ENCODE results near the gene TTC34. TPM values are rescaled to one million over a fixed set of nuclear protein-coding genes. Genes with fewer than 3 reads are reported as not detected.

The TTC34 gene
- total RNA-seq, 1 experiment from 2014 or later = 1.3 TPM

DNA sequence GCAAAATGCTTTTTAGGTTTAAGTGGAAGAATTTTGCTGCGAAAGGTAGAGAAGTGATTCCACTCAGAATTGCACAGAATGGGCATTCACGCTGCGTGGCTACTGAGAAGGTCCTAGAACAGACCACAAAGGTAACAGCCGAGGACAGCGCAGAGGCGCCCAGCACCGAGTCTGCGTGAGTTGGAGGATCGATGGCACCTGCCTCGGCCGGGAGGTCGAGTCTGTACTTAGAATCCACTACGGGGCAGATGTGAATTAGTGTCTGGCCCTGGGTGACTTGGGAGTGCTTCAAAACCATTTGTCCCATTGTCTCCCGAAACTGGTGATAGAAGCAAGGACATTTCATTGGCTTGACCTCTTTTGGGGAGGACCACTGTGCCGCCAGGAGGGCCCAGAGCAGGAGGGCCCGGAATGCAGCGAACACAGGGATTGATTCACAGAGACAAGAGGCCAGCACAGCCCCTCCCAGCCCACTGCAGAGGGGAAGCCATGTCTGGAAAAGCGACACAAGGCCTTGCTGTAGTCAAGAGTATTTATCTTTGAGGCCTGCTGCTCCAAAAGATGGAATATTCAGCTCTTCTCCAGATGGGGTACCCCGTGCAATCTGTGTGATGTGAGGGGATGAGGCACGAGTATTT, 35.0 kb upstream of the TTC34 start:
- ATAC-seq (no peak), DNase-seq (ENCODE audit: low read depth, low spot score) (no peak)
- H3K27me3 ChIP-seq (ENCODE audit: insufficient read depth, low read length) = no peaks in the 10 kb centered on the region; the same call in 1 of the 2 replicates
- no peaks in the 10 kb centered on the region for H3K4me1 ChIP-seq (ENCODE audit: control insufficient read depth in 1 of 2, insufficient read depth in 2 of 2, low read length in 2 of 2)
- no peaks in the 10 kb centered on the region for H3K9me2 ChIP-seq (ENCODE audit: insufficient read depth)
- H3K36me3 ChIP-seq (ENCODE audit: control insufficient read depth in 1 of 2, insufficient read depth in 2 of 2, low read length in 2 of 2) = no peaks in the 10 kb centered on the region
- CTCF ChIA-PET = no interaction called here
- no TSS peak for BruUV-seq (replicated peaks)
- no peak overlapping the region for H3K9ac ChIP-seq (ENCODE audit: low read length)
- no peak overlapping the region for H2AFZ ChIP-seq (ENCODE audit: low read depth, low read length, poor library complexity, severe bottlenecking)
- H3K27ac ChIP-seq (ENCODE audit: low read depth, low read length) = no peak overlapping the region
- no peak overlapping the region for H3K4me3 ChIP-seq (replicated peaks in 1 of 2; ENCODE audit: low read depth in 1 of 2, low read length in 2 of 2)
- no peaks in the 10 kb centered on the region for H3K9me3 ChIP-seq (ENCODE audit: control insufficient read depth in 1 of 2, insufficient read depth in 1 of 2, low read depth in 1 of 2, low read length in 2 of 2)
- H4K20me1 ChIP-seq (ENCODE audit: insufficient read depth) = no peaks in the 10 kb centered on the region
- intact Hi-C loops (cut with micrococcal nuclease) = no loop called here
- no peak for TF ChIP-seq RAD21 (IDR thresholded peaks at IDR 0.05; ENCODE audit: low read depth)
- no peak for TF ChIP-seq TCF7L2 (IDR thresholded peaks at IDR 0.05; ENCODE audit: borderline replicate concordance, extremely low read depth, insufficient read depth, insufficient read length)
- TF ChIP-seq, protein P1, sequence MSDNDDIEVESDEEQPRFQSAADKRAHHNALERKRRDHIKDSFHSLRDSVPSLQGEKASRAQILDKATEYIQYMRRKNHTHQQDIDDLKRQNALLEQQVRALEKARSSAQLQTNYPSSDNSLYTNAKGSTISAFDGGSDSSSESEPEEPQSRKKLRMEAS (IDR thresholded peaks at IDR 0.05) = no peak
- no peak for TF ChIP-seq CTCF (IDR thresholded peaks at IDR 0.05 in 2 of 3, conservative IDR thresholded peaks at IDR 0.05 in 1 of 3; ENCODE audit: borderline replicate concordance in 1 of 3, insufficient read depth in 1 of 3, low read depth in 2 of 3, low read length in 2 of 3)
- TF ChIP-seq ATF3 (IDR thresholded peaks at IDR 0.05) = no peak
- no peak for TF ChIP-seq YY1 (IDR thresholded peaks at IDR 0.05; ENCODE audit: extremely low read depth, insufficient replicate concordance, low read depth, low read length)
- TF ChIP-seq POLR2AphosphoS5 (IDR thresholded peaks at IDR 0.05; ENCODE audit: low read depth, low read length) = no peak
- no peak for TF ChIP-seq FOSL1 (IDR thresholded peaks at IDR 0.05; ENCODE audit: low read depth)
- no peak for TF ChIP-seq ZNF274 (IDR thresholded peaks at IDR 0.05; ENCODE audit: low read depth, low read length)
- no peak for TF ChIP-seq CEBPB (IDR thresholded peaks at IDR 0.05; ENCODE audit: low read depth)
- TF ChIP-seq JUND (IDR thresholded peaks at IDR 0.05) = no peak
- TF ChIP-seq SIN3A (IDR thresholded peaks at IDR 0.05; ENCODE audit: low read depth) = no peak
- no peak for TF ChIP-seq SP1 (IDR thresholded peaks at IDR 0.05; ENCODE audit: low read depth)
- no peak for TF ChIP-seq POLR2A (IDR thresholded peaks at IDR 0.05; ENCODE audit: borderline replicate concordance, extremely low read depth, insufficient read depth, insufficient read length)
- TF ChIP-seq EZH2 (IDR thresholded peaks at IDR 0.05) = no peak
- no peak for TF ChIP-seq EGR1 (IDR thresholded peaks at IDR 0.05; ENCODE audit: low read depth)
- TF ChIP-seq REST (IDR thresholded peaks at IDR 0.05; ENCODE audit: low read depth) = no peak
- TF ChIP-seq SRF (IDR thresholded peaks at IDR 0.05; ENCODE audit: low read depth) = no peak
- no peaks in the 10 kb centered on the region for H3K79me2 ChIP-seq (ENCODE audit: insufficient read depth, low read length)
- POLR2A ChIA-PET = no interaction called here
- no peak overlapping the region for H3K4me2 ChIP-seq (ENCODE audit: low read length)
- RAD21 ChIA-PET (ENCODE audit: low non-redundant PET in 1 of 2, low total read pairs in 2 of 2, uncharacterized antibody in 2 of 2, unreplicated experiment in 2 of 2) = no interaction called here
